HG02642 (cell line): ENCODE data around the gene IRX3.

ENCODE experiments used
- ATAC-seq: cut with Tn5 transposase; IDR thresholded peaks from one replicate; pipeline ENCODE4 v1.9.1; 2021; ENCODE audit warnings: mild to moderate bottlenecking; ENCODE audit not compliant: unreplicated experiment, poor library complexity

The IRX3 gene

GRCh38 chr16:54240271-54241129, 46.1 kb downstream of the IRX3 start:
- ATAC-seq, result no peak

GRCh38 chr16:54239456-54239855, 47.1 kb downstream of the IRX3 start:
- no peak for ATAC-seq

- ATAC-seq, result no peak
Measured at GRCh38 chr16:54236773-54237172, 49.8 kb downstream of the IRX3 start.

GRCh38 chr16:54233615-54234014, 53.0 kb downstream of the IRX3 start:
- ATAC-seq, result no peak
